Mammary epithelial cell (primary cell): ENCODE results near the gene NPRL2.

ENCODE experiments used
- EZH2 ChIP-seq: IDR thresholded peaks from 2 replicates; pipeline ENCODE4 v1.6.1; 2012; ENCODE audit warnings: low read length, inconsistent platforms, borderline replicate concordance
- TF ChIP-seq, protein P1 (sequence below), 2 donors: IDR thresholded peaks in 1 of 2; conservative IDR thresholded peaks in 1 of 2; 2 replicates each; pipeline ENCODE4 v1.5.1; 2011 to 2012; ENCODE audit warnings: inconsistent platforms in 2 of 2, low read length in 2 of 2, mild to moderate bottlenecking in 2 of 2, control low read depth in 1 of 2, low read depth in 1 of 2; ENCODE audit not compliant: insufficient read depth in 1 of 2; ENCODE audit errors: extremely low read depth in 1 of 2

DNA sequence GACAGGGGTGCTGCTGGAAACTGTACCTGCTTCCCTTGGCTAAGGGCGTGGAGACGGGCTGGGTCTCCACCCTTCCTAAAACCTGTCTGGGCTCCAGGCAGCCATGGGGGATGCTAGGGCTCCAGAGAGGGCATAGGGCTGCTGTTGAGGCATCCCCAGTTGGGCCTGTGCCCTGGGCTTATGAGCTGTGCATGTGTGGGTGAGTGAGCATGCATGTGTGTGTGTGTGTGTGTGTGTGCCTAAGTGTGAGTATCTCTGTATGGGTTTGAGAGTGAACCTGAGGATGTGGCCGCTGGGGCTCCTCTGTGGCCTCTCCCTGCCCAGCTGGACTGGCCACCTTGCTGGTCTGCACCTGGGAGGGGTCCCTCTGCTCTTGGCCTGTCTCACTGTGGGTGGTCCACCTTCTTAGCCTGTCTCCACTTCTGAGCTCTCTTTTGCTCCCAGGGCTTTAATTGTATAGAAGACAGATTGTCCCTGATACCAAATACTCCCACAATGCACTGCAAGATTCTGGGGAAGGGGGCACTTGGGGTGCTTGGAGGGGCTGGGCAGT is 20.6 kb upstream of the NPRL2 start:
- TF ChIP-seq, protein P1, sequence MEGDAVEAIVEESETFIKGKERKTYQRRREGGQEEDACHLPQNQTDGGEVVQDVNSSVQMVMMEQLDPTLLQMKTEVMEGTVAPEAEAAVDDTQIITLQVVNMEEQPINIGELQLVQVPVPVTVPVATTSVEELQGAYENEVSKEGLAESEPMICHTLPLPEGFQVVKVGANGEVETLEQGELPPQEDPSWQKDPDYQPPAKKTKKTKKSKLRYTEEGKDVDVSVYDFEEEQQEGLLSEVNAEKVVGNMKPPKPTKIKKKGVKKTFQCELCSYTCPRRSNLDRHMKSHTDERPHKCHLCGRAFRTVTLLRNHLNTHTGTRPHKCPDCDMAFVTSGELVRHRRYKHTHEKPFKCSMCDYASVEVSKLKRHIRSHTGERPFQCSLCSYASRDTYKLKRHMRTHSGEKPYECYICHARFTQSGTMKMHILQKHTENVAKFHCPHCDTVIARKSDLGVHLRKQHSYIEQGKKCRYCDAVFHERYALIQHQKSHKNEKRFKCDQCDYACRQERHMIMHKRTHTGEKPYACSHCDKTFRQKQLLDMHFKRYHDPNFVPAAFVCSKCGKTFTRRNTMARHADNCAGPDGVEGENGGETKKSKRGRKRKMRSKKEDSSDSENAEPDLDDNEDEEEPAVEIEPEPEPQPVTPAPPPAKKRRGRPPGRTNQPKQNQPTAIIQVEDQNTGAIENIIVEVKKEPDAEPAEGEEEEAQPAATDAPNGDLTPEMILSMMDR (conservative IDR thresholded peaks at IDR 0.05 in 1 of 2, IDR thresholded peaks at IDR 0.05 in 1 of 2; ENCODE audit: extremely low read depth in 1 of 2, insufficient read depth in 1 of 2, low read depth in 1 of 2, low read length in 2 of 2) = no peak
- no peak for TF ChIP-seq EZH2
